WTC11 (cell line): Measurements from ENCODE around the gene CFAP99. TPM values are rescaled to one million over a fixed set of nuclear protein-coding genes. Genes with fewer than 3 reads are reported as not detected.

Experiments
- ATAC-seq: fragments of 200-7000 bp; cut with Tn5 transposase; 2 replicates; pipeline ENCODE4 v1.10.0; 2021; ENCODE audit warnings: mild to moderate bottlenecking, moderate library complexity
- CTCF ChIA-PET: fragments of 300-600 bp; sonication (Branson Sonifier 250); formaldehyde crosslinking; loops from one replicate; lab custom pipeline; 2021; ENCODE audit warnings: antibody characterized with exemption; lab: Charles Lee
- POLR2A ChIA-PET: fragments of 350-600 bp; sonication (Branson Sonifier 250); formaldehyde crosslinking; loops from one replicate; lab custom pipeline; 2021; ENCODE audit warnings: antibody characterized with exemption; lab: Charles Lee
- DNase-seq: peaks from one replicate; pipeline ENCODE4 v3.0.0; 2021; ENCODE audit warnings: low spot score
- H3K27ac Mint-ChIP-seq: 2 replicates; pipeline ENCODE4 v1.8.0; 2021; ENCODE audit warnings: mixed read lengths
- H3K27me3 Mint-ChIP-seq: 2 replicates; pipeline ENCODE4 v1.8.0; 2021; ENCODE audit warnings: low read depth, mild to moderate bottlenecking, moderate library complexity, mixed read lengths
- H3K36me3 Mint-ChIP-seq: 2 replicates; pipeline ENCODE4 v1.8.0; 2021; ENCODE audit warnings: mixed read lengths
- H3K4me1 Mint-ChIP-seq: 2 replicates; pipeline ENCODE4 v1.8.0; 2022; ENCODE audit warnings: mixed read lengths
- H3K4me3 Mint-ChIP-seq: 2 replicates; pipeline ENCODE4 v1.8.0; 2021; ENCODE audit warnings: mild to moderate bottlenecking, moderate library complexity, mixed read lengths
- H3K9me3 Mint-ChIP-seq: 2 replicates; pipeline ENCODE4 v1.8.0; 2021; ENCODE audit warnings: mixed read lengths
- AFF4 ChIP-seq: sonication (generic); formaldehyde crosslinking; IDR thresholded peaks from 2 replicates; pipeline ENCODE4 v1.8.1; 2023; ENCODE audit warnings: mild to moderate bottlenecking, missing genetic modification reagents, borderline replicate concordance
- ARID4B ChIP-seq: sonication (generic); formaldehyde crosslinking; IDR thresholded peaks from 2 replicates; pipeline ENCODE4 v1.8.0; 2023; ENCODE audit warnings: missing genetic modification reagents, mild to moderate bottlenecking, borderline replicate concordance
- FOXJ3 ChIP-seq: sonication (generic); formaldehyde crosslinking; IDR thresholded peaks from 2 replicates; pipeline ENCODE4 v1.9.0; 2021; ENCODE audit warnings: missing genetic modification reagents, mild to moderate bottlenecking, borderline replicate concordance
- JUN ChIP-seq: sonication (generic); formaldehyde crosslinking; IDR thresholded peaks from 2 replicates; pipeline ENCODE4 v1.8.0; 2023; ENCODE audit warnings: mild to moderate bottlenecking, missing genetic modification reagents
- PRRX2 ChIP-seq: fragments of 250-450 bp; sonication (Bioruptor Pico); IDR thresholded peaks from 2 replicates; pipeline ENCODE4 v1.8.0; 2021; ENCODE audit warnings: mild to moderate bottlenecking
- RORB ChIP-seq: fragments of 250-450 bp; sonication (Bioruptor Pico); IDR thresholded peaks from 2 replicates; pipeline ENCODE4 v1.9.0; 2021; ENCODE audit warnings: mild to moderate bottlenecking
- ZMAT4 ChIP-seq: fragments of 250-450 bp; sonication (Bioruptor Pico); IDR thresholded peaks from 2 replicates; pipeline ENCODE4 v1.9.0; 2021; ENCODE audit warnings: mild to moderate bottlenecking
- ZNF219 ChIP-seq: sonication (generic); formaldehyde crosslinking; IDR thresholded peaks from 2 replicates; pipeline ENCODE4 v1.8.0; 2023; ENCODE audit warnings: missing genetic modification reagents, mild to moderate bottlenecking, borderline replicate concordance
- ZNF512 ChIP-seq: sonication (generic); formaldehyde crosslinking; IDR thresholded peaks from 2 replicates; pipeline ENCODE4 v1.8.1; 2022; ENCODE audit warnings: missing genetic modification reagents, borderline replicate concordance
- total RNA-seq: library from RNA; stranded (reverse); gene quantifications from 3 replicates; pipeline ENCODE4 v1.2.3, GENCODE V29; 2021

Gene CFAP99
- total RNA-seq, 1 experiment from 2014 or later = not detected

GRCh38 chr4:2494992-2495391 is 76.2 kb downstream of the CFAP99 start (continued):
- no peak for TF ChIP-seq ZNF219 (CRISPR knock-in tag)
- no peak for TF ChIP-seq ARID4B (CRISPR knock-in tag)
- TF ChIP-seq AFF4 (CRISPR knock-in tag) = no peak
- TF ChIP-seq FOXJ3 (CRISPR knock-in tag) = no peak

GRCh38 chr4:2497324-2497723 is 78.6 kb downstream of the CFAP99 start:
- no peaks in the 10 kb centered on the region for H3K9me3 Mint-ChIP-seq
- TF ChIP-seq ZNF512 = no peak
- TF ChIP-seq JUN (CRISPR knock-in tag) = no peak
- TF ChIP-seq FOXJ3 (CRISPR knock-in tag) = no peak
- TF ChIP-seq PRRX2 (CRISPR knock-in tag) = no peak
- TF ChIP-seq, all 79 proteins: peak for 0
- ATAC-seq = no peak
- ChIA-PET POLR2A (no interaction called here), CTCF (no interaction called here)
- Mint-ChIP-seq H3K27me3 (no peaks in the 10 kb centered on the region), H3K36me3 (peaks cover 83% of the 10 kb centered on the region), H3K27ac (no peak overlapping the region), H3K4me1 (no peaks in the 10 kb centered on the region), H3K4me3 (no peak overlapping the region)
- no peak for DNase-seq

- ATAC-seq (no peak), DNase-seq (no peak)
- Mint-ChIP-seq H3K27me3 (no peaks in the 10 kb centered on the region), H3K4me1 (no peaks in the 10 kb centered on the region), H3K27ac (no peak overlapping the region), H3K36me3 (peaks cover 77% of the 10 kb centered on the region), H3K4me3 (no peak overlapping the region), H3K9me3 (no peaks in the 10 kb centered on the region)
- no peak for TF ChIP-seq ZMAT4
- TF ChIP-seq RORB (CRISPR knock-in tag) = no peak
- no peak for TF ChIP-seq ZNF512
- ChIA-PET CTCF (no interaction called here), POLR2A (no interaction called here)
Observed at GRCh38 chr4:2497931-2498330, 79.2 kb downstream of the CFAP99 start.
